ENCODE data around the gene PEMT. TPM values are rescaled to one million over a fixed set of nuclear protein-coding genes. Genes with fewer than 3 reads are reported as not detected.
A peak's percentile ranks its signal among the peaks of the same experiment; 100 is the strongest.

PEMT gene
- total and polyA plus RNA-seq, 9 of the 15 experiments (the other 6 are each of a cell fraction or from before 2014, with no cell fraction given), result 1.4 to 36.4 (median 13.6) TPM

DNA sequence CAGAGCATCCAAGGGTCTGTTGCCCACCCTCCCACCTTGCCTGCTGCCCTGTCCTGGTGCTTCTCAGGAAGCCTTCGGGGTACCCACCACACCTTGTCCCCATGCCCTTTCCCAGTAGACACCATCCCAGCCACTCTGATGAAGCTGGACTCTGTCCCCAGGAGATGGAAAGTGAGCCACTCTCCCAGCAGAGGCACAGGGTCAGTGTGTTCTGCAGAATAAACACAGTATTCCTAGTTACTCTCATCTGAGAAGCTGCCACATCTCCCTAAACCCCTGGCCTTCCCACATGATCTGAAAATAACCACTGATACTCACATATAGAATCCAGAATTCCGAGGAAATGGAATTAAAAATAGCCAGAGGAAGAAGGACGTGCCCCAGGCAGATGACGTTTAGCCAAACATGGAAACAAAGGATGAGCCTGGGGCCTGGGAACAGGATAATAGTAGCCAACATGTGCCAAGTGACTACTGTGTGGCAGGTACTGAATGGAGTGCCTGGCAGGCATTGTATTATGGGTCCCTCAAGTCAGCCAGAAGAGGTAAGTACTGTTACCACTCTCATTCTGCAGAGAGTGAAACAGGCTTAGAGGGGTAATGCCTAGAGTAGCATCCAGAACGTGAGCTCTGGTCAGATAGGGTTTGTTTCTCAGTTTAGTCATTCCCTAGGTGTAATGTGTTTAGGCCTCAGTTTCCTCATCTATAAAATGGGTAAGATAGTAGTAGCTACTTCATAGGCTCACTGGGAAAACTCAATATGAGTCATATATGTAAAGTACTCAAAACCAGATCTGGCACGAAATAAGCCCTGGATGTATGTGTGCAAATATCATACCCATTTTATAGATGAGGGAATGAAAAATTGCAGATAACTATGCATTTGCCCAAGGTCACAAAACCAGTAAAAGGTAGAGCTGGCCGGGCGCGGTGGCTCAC lies 20.8 kb upstream of the PEMT start:
- peak; percentile 77 for TF ChIP-seq RBM25 (IDR thresholded peaks at IDR 0.05; ENCODE audit: low read depth, low read length, severe bottlenecking)
- peak; percentile 27 to 31; a peak in 1 of 4 replicates for TF ChIP-seq KDM1A (IDR thresholded peaks at IDR 0.05)
- TF ChIP-seq ADNP (tag; IDR thresholded peaks at IDR 0.05), result 0 out of 2 replicates have a peak, but pooled peaks have one; percentile 18
- peak; percentile 33; the same call in 1 of the 2 replicates for TF ChIP-seq BCOR (IDR thresholded peaks at IDR 0.05)
- no peak for TF ChIP-seq FOXJ2 (tag; IDR thresholded peaks at IDR 0.05)
- no peak for TF ChIP-seq KDM5B (IDR thresholded peaks at IDR 0.05; ENCODE audit: insufficient replicate concordance, low read depth, low read length)
- Histone ChIP-seq H3K9me1 (ENCODE audit: control insufficient read depth, insufficient read depth, low read length) (no peaks in the 10 kb centered on the region), H3K36me3 (ENCODE audit: control insufficient read depth, insufficient read depth, low read length) (no peaks in the 10 kb centered on the region), H3K27ac (ENCODE audit: extremely low read depth, low read depth, low read length) (no peak overlapping the region), H3K9ac (ENCODE audit: insufficient read depth in 1 of 2, low read depth in 2 of 2, low read length in 2 of 2) (no peak overlapping the region), H4K20me1 (replicated peaks; ENCODE audit: control insufficient read depth, insufficient read depth, low read length) (no peaks in the 10 kb centered on the region), H3K79me2 (ENCODE audit: control insufficient read depth, insufficient read depth, low read length) (no peaks in the 10 kb centered on the region), H3K27me3 (ENCODE audit: control insufficient read depth in 2 of 2, insufficient read depth in 2 of 2, low read length in 2 of 2) (no peaks in the 10 kb centered on the region; a peak in 1 of 5 replicates), H3K9me3 (replicated peaks; ENCODE audit: control insufficient read depth, insufficient read depth, low read depth, low read length) (no peaks in the 10 kb centered on the region), H3K4me2 (ENCODE audit: insufficient read depth, low read length) (no peak overlapping the region), H2AFZ (ENCODE audit: low read depth, low read length) (no peak overlapping the region), H3K4me1 (replicated peaks in 1 of 2; ENCODE audit: control insufficient read depth in 2 of 2, insufficient read depth in 2 of 2, low read length in 2 of 2) (no peaks in the 10 kb centered on the region; a peak in 1 of 5 replicates), H3K4me3 (no peak overlapping the region)
- intact Hi-C loops (cut with micrococcal nuclease), result no loop called here
- BruUV-seq (replicated peaks), result no TSS peak
- DNase-seq (ENCODE audit: extremely low read depth in 1 of 4, low spot score in 3 of 4) (no peak), ATAC-seq (no peak), FAIRE-seq (no peak)
- ChIA-PET POLR2A (no interaction called here), CTCF (ENCODE audit: low intra/inter-chr PET ratio) (no interaction called here)
- in situ Hi-C loops (cut with MboI), result no loop called here
- 24% methylated on average over 8 of the region's 9 CpGs for WGBS (ENCODE audit: insufficient coverage, low coverage, missing lambda C conversion rate)

All from K562 (cell line).